ENCODE data around the gene PIAS3.

The PIAS3 gene

GRCh38 chr1:145891143-145891542 is 32.3 kb upstream of the PIAS3 start:
- no peak overlapping the region for H3K27ac ChIP-seq (ENCODE audit: low read length)
- H3K9ac ChIP-seq (ENCODE audit: low read length) = no peak overlapping the region
- H3K27me3 ChIP-seq (ENCODE audit: control insufficient read depth, insufficient read depth, low read length) = peaks cover 5% of the 10 kb centered on the region
- H3K36me3 ChIP-seq (ENCODE audit: control insufficient read depth, low read depth, low read length) = no peaks in the 10 kb centered on the region
- peaks cover 13% of the 10 kb centered on the region for H3K4me1 ChIP-seq (ENCODE audit: control insufficient read depth, low read depth, low read length)
- no peak overlapping the region for H3K4me3 ChIP-seq (ENCODE audit: low read length)
- no peaks in the 10 kb centered on the region for H3K9me3 ChIP-seq (ENCODE audit: control insufficient read depth, low read depth, low read length)

DNA sequence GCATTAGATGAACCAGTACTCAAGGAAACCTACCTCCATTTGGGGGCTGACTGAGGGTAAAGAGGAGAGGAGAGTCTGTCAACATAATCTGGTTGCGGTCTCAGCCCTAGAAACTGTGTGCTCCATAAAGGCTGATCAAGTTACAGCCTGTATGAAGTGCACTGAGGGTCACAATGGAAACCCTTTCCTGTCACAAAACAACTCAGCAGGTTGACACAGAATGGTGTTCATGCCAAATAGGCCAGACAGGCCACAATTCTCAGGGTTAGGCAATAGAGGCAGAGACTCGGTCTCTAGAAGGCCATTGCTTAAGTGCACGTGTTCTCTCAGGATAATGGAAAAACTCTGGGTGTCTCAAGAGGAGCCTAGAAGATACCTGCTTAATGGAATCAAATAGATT is 30.8 kb upstream of the PIAS3 start:
- Histone ChIP-seq H3K9me3 (ENCODE audit: control insufficient read depth, low read depth, low read length) (no peaks in the 10 kb centered on the region), H3K9ac (ENCODE audit: low read length) (no peak overlapping the region), H3K36me3 (ENCODE audit: control insufficient read depth, low read depth, low read length) (no peaks in the 10 kb centered on the region), H3K4me3 (ENCODE audit: low read length) (no peak overlapping the region), H3K27me3 (ENCODE audit: control insufficient read depth, insufficient read depth, low read length) (peaks cover 14% of the 10 kb centered on the region), H3K27ac (ENCODE audit: low read length) (no peak overlapping the region), H3K4me1 (ENCODE audit: control insufficient read depth, low read depth, low read length) (peaks cover 13% of the 10 kb centered on the region)

GRCh38 chr1:145887631-145888030 is 28.8 kb upstream of the PIAS3 start:
- no peaks in the 10 kb centered on the region for H3K9me3 ChIP-seq (ENCODE audit: control insufficient read depth, low read depth, low read length)
- H3K9ac ChIP-seq (ENCODE audit: low read length) = no peak overlapping the region
- no peak overlapping the region for H3K27ac ChIP-seq (ENCODE audit: low read length)
- peaks cover 30% of the 10 kb centered on the region for H3K27me3 ChIP-seq (ENCODE audit: control insufficient read depth, insufficient read depth, low read length)
- H3K36me3 ChIP-seq (ENCODE audit: control insufficient read depth, low read depth, low read length) = no peaks in the 10 kb centered on the region
- no peak overlapping the region for H3K4me3 ChIP-seq (ENCODE audit: low read length)
- peaks cover 13% of the 10 kb centered on the region for H3K4me1 ChIP-seq (ENCODE audit: control insufficient read depth, low read depth, low read length)

DNA sequence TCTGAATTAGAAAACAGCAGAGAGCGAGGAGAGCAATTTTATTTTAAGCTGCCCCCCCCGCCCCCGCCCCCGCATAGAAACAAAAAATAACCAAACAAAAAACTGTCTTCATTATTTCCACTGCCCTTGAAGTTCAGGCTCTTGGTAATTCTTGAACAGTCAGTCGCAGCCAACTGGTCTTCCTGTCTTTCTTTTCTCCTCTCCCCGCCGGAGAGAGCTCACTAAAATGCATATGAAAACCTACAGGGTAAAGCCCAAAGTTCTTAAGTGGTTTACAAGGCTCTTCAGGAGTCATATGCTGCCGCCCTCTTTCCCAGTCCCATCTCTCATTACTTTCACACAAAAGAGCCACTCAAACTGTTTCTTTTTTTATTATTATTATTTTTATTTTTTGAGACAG is 27.9 kb upstream of the PIAS3 start:
- Histone ChIP-seq H3K9me3 (ENCODE audit: control insufficient read depth, low read depth, low read length) (no peaks in the 10 kb centered on the region), H3K4me1 (ENCODE audit: control insufficient read depth, low read depth, low read length) (peaks cover 7% of the 10 kb centered on the region), H3K27ac (ENCODE audit: low read length) (no peak overlapping the region), H3K36me3 (ENCODE audit: control insufficient read depth, low read depth, low read length) (no peaks in the 10 kb centered on the region), H3K9ac (ENCODE audit: low read length) (no peak overlapping the region), H3K4me3 (ENCODE audit: low read length) (no peak overlapping the region), H3K27me3 (ENCODE audit: control insufficient read depth, insufficient read depth, low read length) (peaks cover 30% of the 10 kb centered on the region)

DNA sequence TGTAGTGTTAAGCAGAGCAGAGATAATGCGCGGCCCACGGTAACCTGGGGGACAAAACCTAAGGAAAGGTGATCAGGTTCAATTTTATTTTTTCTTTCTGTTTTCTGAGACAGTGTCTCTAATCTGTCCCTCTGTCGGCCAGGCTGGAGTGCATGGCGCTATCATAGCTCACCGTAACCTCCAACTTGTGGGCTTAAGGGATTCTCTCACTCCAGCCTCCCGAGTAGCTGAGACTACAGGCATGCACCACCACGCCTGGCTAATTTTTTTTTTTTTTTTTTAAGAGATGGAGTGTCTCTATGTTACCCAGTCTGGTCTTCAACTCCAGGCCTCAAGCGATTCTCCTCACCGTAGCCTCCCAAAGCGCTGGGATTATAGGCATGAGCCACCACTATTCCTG is 27.5 kb upstream of the PIAS3 start:
- H3K4me3 ChIP-seq (ENCODE audit: low read length) = peak overlapping the region; percentile 79
- H3K9me3 ChIP-seq (ENCODE audit: control insufficient read depth, low read depth, low read length) = no peaks in the 10 kb centered on the region
- H3K9ac ChIP-seq (ENCODE audit: low read length) = no peak overlapping the region
- no peak overlapping the region for H3K27ac ChIP-seq (ENCODE audit: low read length)
- H3K27me3 ChIP-seq (ENCODE audit: control insufficient read depth, insufficient read depth, low read length) = peaks cover 30% of the 10 kb centered on the region
- no peaks in the 10 kb centered on the region for H3K36me3 ChIP-seq (ENCODE audit: control insufficient read depth, low read depth, low read length)
- peaks cover 7% of the 10 kb centered on the region for H3K4me1 ChIP-seq (ENCODE audit: control insufficient read depth, low read depth, low read length)

GRCh38 chr1:145885738-145886287 is 26.9 kb upstream of the PIAS3 start, which contains the start of gene ANKRD35:
ANKRD35 (minus strand) TSS chr1:145885866; CDS start chr1:145885758, 108 bp downstream.
- no peak within 1 kb of the TSS for H3K27ac ChIP-seq (ENCODE audit: low read length)
- peaks cover 7% of the 10 kb centered on the region for H3K4me1 ChIP-seq (ENCODE audit: control insufficient read depth, low read depth, low read length)
- peaks cover 30% of the 10 kb centered on the region for H3K27me3 ChIP-seq (ENCODE audit: control insufficient read depth, insufficient read depth, low read length)
- H3K4me3 ChIP-seq (ENCODE audit: low read length) = peak within 1 kb of the TSS; percentile 79
- no peaks in the 10 kb centered on the region for H3K9me3 ChIP-seq (ENCODE audit: control insufficient read depth, low read depth, low read length)
- no peaks in the 10 kb centered on the region for H3K36me3 ChIP-seq (ENCODE audit: control insufficient read depth, low read depth, low read length)
- H3K9ac ChIP-seq (ENCODE audit: low read length) = no peak within 1 kb of the TSS

- Histone ChIP-seq H3K4me1 (ENCODE audit: control insufficient read depth, low read depth, low read length) (peaks cover 9% of the 10 kb centered on the region), H3K27ac (ENCODE audit: low read length) (no peak overlapping the region), H3K4me3 (ENCODE audit: low read length) (no peak overlapping the region)
Observed at GRCh38 chr1:145884675-145885074, 25.8 kb upstream of the PIAS3 start.

DNA sequence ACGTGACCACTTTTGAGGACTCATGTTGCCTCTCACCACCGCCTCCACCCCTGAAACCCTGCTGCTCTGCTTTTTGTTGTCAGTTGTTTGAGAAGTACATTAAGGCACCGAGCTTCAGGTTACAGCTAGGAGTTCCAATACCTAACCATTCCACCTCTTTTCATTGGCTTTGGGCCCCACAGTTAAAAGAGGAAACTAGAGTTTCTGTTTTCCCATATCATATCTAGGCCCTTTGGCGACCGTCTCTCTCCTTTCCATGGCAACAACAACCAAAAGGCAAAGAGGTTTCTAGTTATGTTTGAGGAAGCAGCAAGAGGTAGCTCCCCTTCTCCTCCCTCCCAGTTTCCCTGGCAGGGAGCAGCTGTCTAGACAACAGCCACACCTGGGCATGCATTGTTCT is 20.9 kb upstream of the PIAS3 start:
- Histone ChIP-seq H3K36me3 (ENCODE audit: control insufficient read depth, low read depth, low read length) (no peaks in the 10 kb centered on the region), H3K4me3 (ENCODE audit: low read length) (no peak overlapping the region), H3K27ac (ENCODE audit: low read length) (no peak overlapping the region), H3K27me3 (ENCODE audit: control insufficient read depth, insufficient read depth, low read length) (peaks cover 16% of the 10 kb centered on the region), H3K9me3 (ENCODE audit: control insufficient read depth, low read depth, low read length) (no peaks in the 10 kb centered on the region), H3K9ac (ENCODE audit: low read length) (no peak overlapping the region), H3K4me1 (ENCODE audit: control insufficient read depth, low read depth, low read length) (peaks cover 7% of the 10 kb centered on the region)

More at GRCh38 chr1:145884675-145885074, 25.8 kb upstream of the PIAS3 start:
- no peaks in the 10 kb centered on the region for H3K36me3 ChIP-seq (ENCODE audit: control insufficient read depth, low read depth, low read length)
- H3K9me3 ChIP-seq (ENCODE audit: control insufficient read depth, low read depth, low read length) = no peaks in the 10 kb centered on the region
- no peak overlapping the region for H3K9ac ChIP-seq (ENCODE audit: low read length)
- peaks cover 30% of the 10 kb centered on the region for H3K27me3 ChIP-seq (ENCODE audit: control insufficient read depth, insufficient read depth, low read length)

GRCh38 chr1:145878724-145879123 is 19.8 kb upstream of the PIAS3 start:
- H3K36me3 ChIP-seq (ENCODE audit: control insufficient read depth, low read depth, low read length) = no peaks in the 10 kb centered on the region
- no peak overlapping the region for H3K4me3 ChIP-seq (ENCODE audit: low read length)
- H3K4me1 ChIP-seq (ENCODE audit: control insufficient read depth, low read depth, low read length) = peaks cover 7% of the 10 kb centered on the region
- no peak overlapping the region for H3K9ac ChIP-seq (ENCODE audit: low read length)
- H3K9me3 ChIP-seq (ENCODE audit: control insufficient read depth, low read depth, low read length) = no peaks in the 10 kb centered on the region
- H3K27me3 ChIP-seq (ENCODE audit: control insufficient read depth, insufficient read depth, low read length) = peaks cover 10% of the 10 kb centered on the region
- H3K27ac ChIP-seq (ENCODE audit: low read length) = no peak overlapping the region

- peaks cover 7% of the 10 kb centered on the region for H3K4me1 ChIP-seq (ENCODE audit: control insufficient read depth, low read depth, low read length)
- H3K36me3 ChIP-seq (ENCODE audit: control insufficient read depth, low read depth, low read length) = no peaks in the 10 kb centered on the region
- no peak overlapping the region for H3K27ac ChIP-seq (ENCODE audit: low read length)
- no peak overlapping the region for H3K9ac ChIP-seq (ENCODE audit: low read length)
- H3K9me3 ChIP-seq (ENCODE audit: control insufficient read depth, low read depth, low read length) = no peaks in the 10 kb centered on the region
- H3K4me3 ChIP-seq (ENCODE audit: low read length) = no peak overlapping the region
- H3K27me3 ChIP-seq (ENCODE audit: control insufficient read depth, insufficient read depth, low read length) = peaks cover 11% of the 10 kb centered on the region
Observed at GRCh38 chr1:145877923-145878486, 19.1 kb upstream of the PIAS3 start.

GRCh38 chr1:145874646-145875045 is 15.8 kb upstream of the PIAS3 start:
- H3K4me1 ChIP-seq (ENCODE audit: control insufficient read depth, low read depth, low read length) = peaks cover 13% of the 10 kb centered on the region
- no peaks in the 10 kb centered on the region for H3K9me3 ChIP-seq (ENCODE audit: control insufficient read depth, low read depth, low read length)
- no peak overlapping the region for H3K27ac ChIP-seq (ENCODE audit: low read length)
- H3K36me3 ChIP-seq (ENCODE audit: control insufficient read depth, low read depth, low read length) = no peaks in the 10 kb centered on the region
- H3K9ac ChIP-seq (ENCODE audit: low read length) = no peak overlapping the region
- no peak overlapping the region for H3K4me3 ChIP-seq (ENCODE audit: low read length)
- peaks cover 30% of the 10 kb centered on the region for H3K27me3 ChIP-seq (ENCODE audit: control insufficient read depth, insufficient read depth, low read length)
